Astrocyte (in vitro differentiated cells and primary cell): Measurements from ENCODE around the gene ARHGAP32. TPM values are rescaled to one million over a fixed set of nuclear protein-coding genes. Genes with fewer than 3 reads are reported as not detected.

Experiments
- DNase-seq: peaks from one replicate; pipeline ENCODE4 v3.0.0-alpha.2; 2010; ENCODE audit warnings: low read depth
- FAIRE-seq: peaks from 2 replicates; lab custom pipeline; 2011; peaks lifted over from hg19 to GRCh38; lab: Jason Lieb, UNC
- H2AFZ ChIP-seq: 2 replicates; pipeline ENCODE4 v1.6.0; 2012; ENCODE audit warnings: low read depth, low read length, inconsistent platforms
- H3K27ac ChIP-seq: 2 replicates; pipeline ENCODE4 v1.5.1; 2011; ENCODE audit warnings: low read depth, low read length, inconsistent platforms
- H3K27me3 ChIP-seq: 2 replicates; pipeline ENCODE4 v1.6.0; 2011; ENCODE audit warnings: low read length, inconsistent platforms; ENCODE audit not compliant: insufficient read depth
- H3K36me3 ChIP-seq: 2 replicates; pipeline ENCODE4 v1.5.1; 2011; ENCODE audit warnings: low read length, inconsistent platforms; ENCODE audit not compliant: insufficient read depth
- H3K4me1 ChIP-seq: 2 replicates; pipeline ENCODE4 v1.5.1; 2011; ENCODE audit warnings: low read length, inconsistent platforms; ENCODE audit not compliant: insufficient read depth
- H3K4me2 ChIP-seq: 2 replicates; pipeline ENCODE4 v1.6.0; 2012; ENCODE audit warnings: low read length, inconsistent platforms
- H3K4me3 ChIP-seq: 2 replicates; pipeline ENCODE4 v1.5.1; 2011; ENCODE audit warnings: low read depth, mild to moderate bottlenecking, low read length, inconsistent platforms; ENCODE audit not compliant: insufficient read depth
- H3K79me2 ChIP-seq: 2 replicates; pipeline ENCODE4 v1.6.0; 2012; ENCODE audit warnings: mild to moderate bottlenecking, low read length, inconsistent platforms; ENCODE audit not compliant: insufficient read depth
- H3K9ac ChIP-seq: 2 replicates; pipeline ENCODE4 v1.6.0; 2012; ENCODE audit warnings: mild to moderate bottlenecking, low read length, inconsistent platforms
- H3K9me3 ChIP-seq: 2 replicates; pipeline ENCODE4 v1.5.1; 2012; ENCODE audit warnings: low read depth, mild to moderate bottlenecking, low read length, inconsistent platforms; ENCODE audit not compliant: insufficient read depth
- H4K20me1 ChIP-seq: 2 replicates; pipeline ENCODE4 v1.6.0; 2012; ENCODE audit warnings: low read length, inconsistent platforms; ENCODE audit not compliant: insufficient read depth
- H3K27ac Mint-ChIP-seq: one replicate; pipeline ENCODE4 v1.8.0; 2021; ENCODE audit warnings: mild to moderate bottlenecking, mixed read lengths; ENCODE audit not compliant: unreplicated experiment
- H3K27me3 Mint-ChIP-seq: one replicate; pipeline ENCODE4 v1.8.0; 2021; ENCODE audit warnings: low read depth, mixed read lengths; ENCODE audit not compliant: unreplicated experiment
- H3K36me3 Mint-ChIP-seq: one replicate; pipeline ENCODE4 v1.8.0; 2021; ENCODE audit warnings: low read depth, mixed read lengths; ENCODE audit not compliant: unreplicated experiment
- H3K4me1 Mint-ChIP-seq: one replicate; pipeline ENCODE4 v1.8.0; 2021; ENCODE audit warnings: low read depth, mixed read lengths; ENCODE audit not compliant: unreplicated experiment
- H3K4me3 Mint-ChIP-seq: one replicate; pipeline ENCODE4 v1.8.0; 2021; ENCODE audit warnings: mild to moderate bottlenecking, moderate library complexity, mixed read lengths; ENCODE audit not compliant: unreplicated experiment
- H3K9me3 Mint-ChIP-seq: one replicate; pipeline ENCODE4 v1.8.0; 2021; ENCODE audit warnings: mild to moderate bottlenecking, mixed read lengths; ENCODE audit not compliant: unreplicated experiment
- EZH2 ChIP-seq: IDR thresholded peaks from 2 replicates; pipeline ENCODE4 v1.6.1; 2012; ENCODE audit warnings: mild to moderate bottlenecking, low read length, inconsistent platforms; ENCODE audit not compliant: insufficient read depth
- total RNA-seq: library from RNA; stranded (reverse); gene quantifications from 2 replicates; pipeline ENCODE4 v1.2.1, GENCODE V29; 2021
- TF ChIP-seq, protein P1 (sequence below): IDR thresholded peaks from 2 replicates; pipeline ENCODE4 v1.5.1; 2011; ENCODE audit warnings: low read depth, mild to moderate bottlenecking, inconsistent platforms, low read length, moderate library complexity; ENCODE audit not compliant: insufficient read depth

The ARHGAP32 gene
- total RNA-seq, 1 donor from 2014 or later, result 21.6 TPM

GRCh38 chr11:128949791-128950454 lies 242.2 kb downstream of the ARHGAP32 start:
- Histone ChIP-seq H3K4me1 (no peaks in the 10 kb centered on the region), H3K36me3 (no peaks in the 10 kb centered on the region), H3K79me2 (no peaks in the 10 kb centered on the region), H3K9ac (no peak overlapping the region), H3K4me3 (no peak overlapping the region), H3K27ac (no peak overlapping the region), H3K4me2 (no peak overlapping the region), H4K20me1 (no peaks in the 10 kb centered on the region), H2AFZ (no peak overlapping the region), H3K9me3 (no peaks in the 10 kb centered on the region), H3K27me3 (no peaks in the 10 kb centered on the region)
- H3K4me1 Mint-ChIP-seq, result no peaks in the 10 kb centered on the region
- H3K36me3 Mint-ChIP-seq, result no peaks in the 10 kb centered on the region
- peaks cover 15% of the 10 kb centered on the region for H3K27me3 Mint-ChIP-seq
- no peak for FAIRE-seq
- TF ChIP-seq, protein P1, sequence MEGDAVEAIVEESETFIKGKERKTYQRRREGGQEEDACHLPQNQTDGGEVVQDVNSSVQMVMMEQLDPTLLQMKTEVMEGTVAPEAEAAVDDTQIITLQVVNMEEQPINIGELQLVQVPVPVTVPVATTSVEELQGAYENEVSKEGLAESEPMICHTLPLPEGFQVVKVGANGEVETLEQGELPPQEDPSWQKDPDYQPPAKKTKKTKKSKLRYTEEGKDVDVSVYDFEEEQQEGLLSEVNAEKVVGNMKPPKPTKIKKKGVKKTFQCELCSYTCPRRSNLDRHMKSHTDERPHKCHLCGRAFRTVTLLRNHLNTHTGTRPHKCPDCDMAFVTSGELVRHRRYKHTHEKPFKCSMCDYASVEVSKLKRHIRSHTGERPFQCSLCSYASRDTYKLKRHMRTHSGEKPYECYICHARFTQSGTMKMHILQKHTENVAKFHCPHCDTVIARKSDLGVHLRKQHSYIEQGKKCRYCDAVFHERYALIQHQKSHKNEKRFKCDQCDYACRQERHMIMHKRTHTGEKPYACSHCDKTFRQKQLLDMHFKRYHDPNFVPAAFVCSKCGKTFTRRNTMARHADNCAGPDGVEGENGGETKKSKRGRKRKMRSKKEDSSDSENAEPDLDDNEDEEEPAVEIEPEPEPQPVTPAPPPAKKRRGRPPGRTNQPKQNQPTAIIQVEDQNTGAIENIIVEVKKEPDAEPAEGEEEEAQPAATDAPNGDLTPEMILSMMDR, result no peak
- no peak for TF ChIP-seq EZH2
- no peaks in the 10 kb centered on the region for H3K9me3 Mint-ChIP-seq
- no peak overlapping the region for H3K27ac Mint-ChIP-seq
- H3K4me3 Mint-ChIP-seq, result no peak overlapping the region
- no peak for DNase-seq

GRCh38 chr11:128948583-128948982 lies 243.5 kb downstream of the ARHGAP32 start:
- Mint-ChIP-seq H3K27me3 (peaks cover 20% of the 10 kb centered on the region), H3K4me1 (no peaks in the 10 kb centered on the region), H3K4me3 (no peak overlapping the region), H3K36me3 (no peaks in the 10 kb centered on the region), H3K9me3 (peaks cover 4% of the 10 kb centered on the region), H3K27ac (no peak overlapping the region)
- Histone ChIP-seq H3K4me1 (no peaks in the 10 kb centered on the region), H4K20me1 (no peaks in the 10 kb centered on the region), H3K4me2 (no peak overlapping the region), H2AFZ (no peak overlapping the region), H3K9ac (no peak overlapping the region), H3K79me2 (no peaks in the 10 kb centered on the region), H3K4me3 (no peak overlapping the region), H3K27ac (no peak overlapping the region), H3K9me3 (no peaks in the 10 kb centered on the region), H3K27me3 (no peaks in the 10 kb centered on the region), H3K36me3 (no peaks in the 10 kb centered on the region)
- no peak for TF ChIP-seq EZH2
- TF ChIP-seq, protein P1, result no peak
- FAIRE-seq (no peak), DNase-seq (no peak)

- no peak overlapping the region for H3K27ac Mint-ChIP-seq
- H3K4me2 ChIP-seq, result no peak overlapping the region
- H3K4me1 Mint-ChIP-seq, result no peaks in the 10 kb centered on the region
- TF ChIP-seq, protein P1, result no peak
- no peak overlapping the region for H3K4me3 ChIP-seq
- DNase-seq, result no peak
- H3K36me3 ChIP-seq, result no peaks in the 10 kb centered on the region
- H3K9ac ChIP-seq, result no peak overlapping the region
- no peaks in the 10 kb centered on the region for H3K79me2 ChIP-seq
- H3K4me3 Mint-ChIP-seq, result no peak overlapping the region
- no peaks in the 10 kb centered on the region for H3K4me1 ChIP-seq
- no peak for FAIRE-seq
- H3K36me3 Mint-ChIP-seq, result no peaks in the 10 kb centered on the region
- H4K20me1 ChIP-seq, result no peaks in the 10 kb centered on the region
- H3K9me3 Mint-ChIP-seq, result peaks cover 4% of the 10 kb centered on the region
- H3K27ac ChIP-seq, result no peak overlapping the region
- no peak overlapping the region for H2AFZ ChIP-seq
- peaks cover 24% of the 10 kb centered on the region for H3K27me3 Mint-ChIP-seq
- H3K9me3 ChIP-seq, result no peaks in the 10 kb centered on the region
- peaks cover 6% of the 10 kb centered on the region for H3K27me3 ChIP-seq
Observed at GRCh38 chr11:128947773-128948172, 244.4 kb downstream of the ARHGAP32 start.
